Fibroblast of peridontal ligament (primary cell): ENCODE results near the gene UCHL1.

ENCODE experiments used
- DNase-seq: peaks from one replicate; pipeline ENCODE4 v3.0.0-alpha.2; 2010; ENCODE audit errors: extremely low read depth

UCHL1 gene

DNA sequence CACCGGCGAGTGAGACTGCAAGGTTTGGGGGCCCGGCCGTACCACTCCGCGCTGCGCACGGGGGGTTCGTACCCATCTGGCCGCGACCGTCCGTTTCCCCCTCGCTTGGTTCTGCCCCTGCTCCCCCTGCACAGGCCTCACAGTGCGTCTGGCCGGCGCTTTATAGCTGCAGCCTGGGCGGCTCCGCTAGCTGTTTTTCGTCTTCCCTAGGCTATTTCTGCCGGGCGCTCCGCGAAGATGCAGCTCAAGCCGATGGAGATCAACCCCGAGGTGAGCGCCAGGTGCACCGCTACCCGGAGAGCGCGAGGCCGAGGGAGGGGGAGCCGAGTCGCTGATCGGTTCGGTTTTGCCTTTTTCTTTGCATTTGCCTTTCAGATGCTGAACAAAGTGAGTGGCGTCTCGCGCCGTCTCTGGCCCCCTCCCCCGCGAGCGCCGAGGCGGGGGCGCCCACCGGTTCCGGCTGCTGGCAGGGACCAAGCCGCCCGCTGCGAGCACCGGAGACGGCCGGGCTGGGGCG lies at the start of gene UCHL1:
TSS of gene UCHL1 (plus strand) at position 189 of the 517 bp plus-strand sequence. CDS start at position 238, 49 bp downstream.
- peak; percentile 56 for DNase-seq

DNA sequence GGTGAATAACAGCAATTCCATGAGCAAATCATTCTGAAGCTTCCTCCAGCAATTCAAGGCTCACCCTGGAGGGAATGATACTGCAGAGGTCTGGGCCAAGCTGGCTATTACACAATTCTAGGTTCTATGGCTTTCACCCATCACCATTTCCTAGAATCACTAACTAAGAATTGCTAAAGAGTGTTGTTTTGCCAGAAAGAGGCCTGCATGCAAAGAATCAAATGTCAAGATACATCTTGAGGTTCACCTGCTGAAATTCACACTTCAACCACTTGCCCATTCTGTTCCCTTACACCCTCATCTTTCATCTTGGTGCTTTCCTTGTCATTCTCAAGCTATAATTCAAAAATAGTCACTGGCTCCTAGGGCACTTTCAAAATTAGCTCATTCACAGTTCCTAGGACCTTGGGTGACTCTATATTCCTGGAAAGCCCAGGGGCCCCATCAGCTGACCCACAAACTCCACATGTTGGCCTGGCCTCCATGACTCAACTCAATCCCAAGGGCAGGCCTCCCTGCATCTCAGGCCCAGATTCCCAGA lies 49.4 kb upstream of the UCHL1 start:
- peak; percentile 47 for DNase-seq

DNA sequence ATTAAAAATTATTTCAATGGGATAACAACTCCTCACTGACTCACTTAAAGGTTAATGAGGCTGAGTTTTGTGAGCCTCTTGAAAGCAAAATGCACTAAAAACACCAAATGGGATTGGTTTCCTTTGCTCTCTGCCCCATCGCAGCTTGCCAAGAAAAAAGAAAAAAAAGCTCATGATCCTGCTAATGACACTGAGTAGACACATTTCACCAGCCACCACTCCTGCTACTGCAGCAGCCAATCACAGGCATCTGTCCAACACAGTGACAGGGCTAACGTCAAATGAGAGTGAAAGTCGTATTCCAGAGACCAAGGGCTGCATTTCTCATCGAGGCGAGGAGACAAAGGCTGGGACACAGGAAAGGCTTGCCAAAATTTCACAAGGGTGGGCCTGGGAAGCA lies 47.5 kb upstream of the UCHL1 start:
- no peak for DNase-seq

DNA sequence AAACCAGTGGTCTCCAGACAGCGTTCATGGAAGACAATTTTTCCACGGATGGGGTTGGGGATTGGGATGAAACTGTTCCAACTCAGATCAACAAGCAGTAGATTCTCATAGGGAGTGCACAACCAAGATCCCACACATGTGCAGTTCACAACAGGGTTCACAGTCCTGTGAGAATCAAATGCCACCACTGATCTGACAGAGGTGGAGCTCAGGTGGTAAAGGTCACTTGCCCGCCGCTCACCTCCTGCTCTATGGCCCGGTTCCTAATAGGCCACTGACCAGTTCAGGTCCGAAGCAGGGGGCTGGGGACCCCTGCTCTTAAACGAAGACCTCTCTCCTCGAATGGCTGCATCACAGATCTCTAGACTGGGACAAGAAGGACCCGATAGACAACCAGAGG lies 46.8 kb upstream of the UCHL1 start:
- no peak for DNase-seq

GRCh38 chr4:41211951-41212615 lies 44.6 kb upstream of the UCHL1 start:
- DNase-seq: no peak

DNA sequence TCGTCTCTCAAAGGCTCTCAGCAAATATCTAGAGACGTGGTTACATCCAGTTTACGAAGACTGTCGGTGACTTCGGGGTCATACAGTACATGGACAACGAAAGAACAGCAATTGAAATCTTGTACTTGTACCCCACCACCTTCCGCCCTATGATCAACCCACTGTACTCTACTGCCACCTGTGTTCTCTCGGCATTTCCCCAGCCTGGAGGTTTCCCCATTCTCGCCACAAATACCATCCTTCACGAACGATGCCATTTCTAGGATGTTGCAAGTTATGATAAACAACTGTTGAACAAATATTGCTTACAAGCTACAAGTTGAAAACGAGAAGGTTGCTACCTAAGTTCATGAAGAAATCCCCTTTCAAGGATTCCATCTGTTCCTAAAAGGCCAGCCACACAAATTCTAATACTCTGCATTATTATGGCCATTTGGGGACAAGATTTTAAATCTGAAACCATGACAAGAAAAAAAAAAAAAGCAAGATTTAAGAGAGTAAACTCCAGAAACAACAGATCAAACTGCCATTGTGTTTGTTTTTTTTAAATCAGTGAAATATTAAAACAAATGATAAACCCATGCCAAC lies 44.0 kb upstream of the UCHL1 start:
- peak; percentile 72 for DNase-seq

GRCh38 chr4:41213625-41214135 lies 43.0 kb upstream of the UCHL1 start:
- no peak for DNase-seq

DNA sequence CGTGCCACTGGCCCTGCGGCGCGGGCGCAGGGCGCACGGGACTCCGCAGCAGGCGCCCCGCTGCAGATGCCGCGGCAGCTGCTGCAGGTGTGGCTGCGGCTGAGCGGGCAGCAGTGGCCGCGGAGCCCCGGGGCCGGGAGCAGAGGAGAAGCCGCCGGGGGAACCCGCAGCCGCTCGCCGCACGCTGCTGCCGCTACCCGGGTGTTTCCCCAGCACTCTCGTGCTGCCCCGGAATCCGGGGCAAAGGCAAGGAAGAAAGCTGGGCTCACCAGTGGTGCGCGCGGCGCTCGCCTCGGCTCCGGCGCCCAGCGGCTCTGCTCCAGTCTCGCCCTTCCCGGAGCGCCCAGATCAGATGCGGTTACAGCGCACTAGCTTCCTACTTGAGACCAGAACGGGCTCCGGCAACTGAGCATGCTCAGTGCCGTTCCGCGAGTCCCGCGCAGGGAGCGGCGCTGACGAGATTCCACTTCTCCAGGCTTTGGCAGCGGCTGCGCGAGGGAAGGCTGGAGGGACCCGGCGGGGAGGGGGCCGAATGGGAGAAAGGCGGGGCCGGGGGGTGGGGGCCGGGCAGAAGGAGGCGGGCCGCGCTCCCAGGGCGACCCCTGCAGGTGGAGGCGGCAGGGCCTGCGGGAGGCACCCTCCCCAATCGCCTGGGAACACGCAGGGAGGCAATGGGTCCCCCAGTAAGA lies 42.4 kb upstream of the UCHL1 start, which contains the start of gene APBB2:
TSS of gene APBB2 (minus strand) at position 407 of the 689 bp plus-strand sequence. CDS start 181,288 bp downstream, outside the sequence.
- DNase-seq: peak; percentile 95

- DNase-seq: no peak
These were observed 41.9 kb upstream of the UCHL1 start for GRCh38 chr4:41214825-41215146.

DNA sequence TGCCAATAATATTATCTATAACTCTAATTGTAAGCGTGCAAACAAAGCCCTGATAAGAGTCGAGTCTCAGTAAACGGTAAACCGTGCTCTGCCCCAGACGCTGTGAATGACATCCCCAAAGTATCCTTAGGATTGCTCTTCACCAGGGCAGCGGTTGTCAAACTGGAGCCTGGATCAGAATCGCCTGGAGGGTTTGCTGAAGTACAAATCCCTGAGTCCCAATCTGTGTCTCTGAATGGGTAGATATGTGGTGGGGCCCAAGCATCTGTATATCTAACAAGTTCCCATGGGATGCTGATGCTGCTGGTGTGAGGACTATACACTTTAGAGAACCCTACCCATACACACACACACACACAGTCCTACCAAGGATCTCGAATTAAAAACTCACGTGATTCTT lies 41.6 kb upstream of the UCHL1 start:
- no peak for DNase-seq

GRCh38 chr4:41215969-41216293 lies 40.8 kb upstream of the UCHL1 start:
- no peak for DNase-seq

GRCh38 chr4:41216294-41217019 lies 40.3 kb upstream of the UCHL1 start:
- peak; percentile 80 for DNase-seq

DNA sequence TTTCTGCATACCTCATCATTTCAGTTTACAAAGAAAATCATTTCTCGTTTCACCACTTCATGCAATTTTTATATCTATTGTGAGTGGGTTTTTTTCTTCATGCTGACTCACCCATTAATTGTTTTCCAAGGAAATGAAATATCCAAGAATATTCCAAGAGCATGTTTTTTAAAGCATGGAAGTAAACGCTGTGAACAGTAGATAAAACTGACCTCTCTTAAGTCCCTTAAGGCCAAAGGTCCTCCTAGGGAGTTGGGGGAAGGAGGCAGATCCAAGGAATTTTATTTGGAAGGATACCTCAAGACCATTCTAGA lies 39.8 kb upstream of the UCHL1 start:
- no peak for DNase-seq

GRCh38 chr4:41217374-41217773 lies 39.4 kb upstream of the UCHL1 start:
- DNase-seq: no peak

DNA sequence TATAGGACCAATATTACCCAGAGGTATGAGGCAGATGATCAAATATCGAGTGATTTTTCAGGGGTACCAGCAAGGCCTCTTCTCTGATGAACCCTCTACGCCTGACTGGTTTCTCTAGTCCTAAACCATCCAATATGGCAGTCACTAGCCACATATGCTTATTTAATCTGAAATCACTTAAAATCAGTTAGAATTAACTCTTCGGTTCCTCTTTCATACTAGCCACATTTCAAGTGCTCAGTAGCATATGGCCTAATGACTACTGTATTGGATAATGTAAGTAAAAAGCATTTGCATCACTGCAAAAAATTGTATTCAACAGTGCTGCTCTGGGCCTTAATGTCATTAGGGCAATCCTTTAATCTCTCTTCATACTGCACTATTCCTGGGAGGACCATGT lies 38.0 kb upstream of the UCHL1 start:
- DNase-seq: no peak

GRCh38 chr4:41219421-41219950 lies 37.2 kb upstream of the UCHL1 start:
- no peak for DNase-seq

GRCh38 chr4:41221850-41222645 lies 34.7 kb upstream of the UCHL1 start:
- no peak for DNase-seq

DNA sequence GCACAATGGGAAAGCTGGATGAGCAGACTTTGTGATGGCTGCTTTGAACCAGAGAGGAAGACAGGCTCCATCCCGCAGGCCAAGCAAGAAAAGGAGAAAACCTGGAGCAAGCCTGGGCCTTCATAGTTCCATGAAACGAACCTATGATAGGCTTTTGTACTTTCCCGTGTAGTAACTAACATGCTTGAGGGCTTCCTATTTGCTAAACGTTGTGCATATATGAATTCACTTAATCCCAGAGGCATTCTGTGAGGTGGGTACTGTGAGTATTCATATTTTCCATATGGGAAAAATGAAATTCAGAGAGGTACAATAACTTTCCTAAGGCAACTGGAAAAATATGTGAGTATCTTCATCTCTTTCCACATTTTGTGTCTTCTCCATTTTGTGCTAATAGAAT lies 28.8 kb upstream of the UCHL1 start:
- DNase-seq: no peak

DNA sequence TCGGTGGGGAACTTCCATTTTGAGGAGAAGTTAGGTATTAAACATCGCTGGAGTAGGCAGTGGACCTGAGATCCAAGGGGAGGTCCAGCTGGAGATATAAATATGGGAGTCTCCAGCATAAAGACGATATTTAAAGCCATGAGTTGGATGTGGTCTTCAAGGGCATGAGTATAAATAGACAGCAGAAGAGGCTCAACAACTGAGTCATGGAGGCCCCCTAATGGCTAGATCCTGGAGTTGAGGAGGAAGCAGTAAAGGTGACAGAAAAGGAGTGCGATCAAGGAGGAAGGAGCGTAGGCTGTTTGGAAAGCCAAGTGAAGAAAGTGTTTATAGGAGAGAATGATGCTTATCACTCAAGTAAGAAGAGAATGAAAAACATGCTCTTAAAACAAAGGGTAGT lies 24.3 kb upstream of the UCHL1 start:
- no peak for DNase-seq

DNA sequence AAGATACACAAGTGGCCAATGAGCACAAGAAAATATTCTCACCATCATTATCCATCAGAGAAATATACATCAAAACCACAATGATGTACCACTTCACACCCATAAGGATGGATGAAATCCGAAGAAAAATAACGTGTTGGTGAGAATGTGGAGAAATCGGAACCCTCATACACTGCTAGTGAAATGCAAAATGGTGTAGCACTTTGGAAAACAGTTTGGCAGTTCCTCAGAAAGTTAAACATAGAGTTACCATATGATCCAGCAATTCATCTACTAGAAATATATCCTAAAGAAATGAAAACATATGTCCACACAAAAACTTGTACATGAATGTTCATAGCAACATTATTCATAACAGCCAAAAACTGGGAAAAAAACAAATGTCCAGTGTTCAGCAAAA lies 23.9 kb upstream of the UCHL1 start:
- no peak for DNase-seq

GRCh38 chr4:41236032-41236431 lies 20.7 kb upstream of the UCHL1 start:
- peak; percentile 25 for DNase-seq
